GM23338 (cell line): ENCODE measurements around the gene VSIG10.

Source experiments
- CTCF ChIP-seq, 2 experiments: fragments of 200-600 bp in 1 of 2; sonication (generic) in 1 of 2; conservative IDR thresholded peaks; 2 replicates each; pipeline versions ENCODE4 v1.5.1 to v1.6.1; 2016 to 2017; ENCODE audit warnings: antibody characterized with exemption in 2 of 2, low read depth in 2 of 2, mild to moderate bottlenecking in 2 of 2, moderate library complexity in 1 of 2
- EZH2 ChIP-seq: fragments of 200-600 bp; sonication (generic); IDR thresholded peaks from one replicate; pipeline ENCODE4 v1.8.0; 2017; ENCODE audit warnings: antibody characterized with exemption, mild to moderate bottlenecking, low read depth; ENCODE audit not compliant: unreplicated experiment
- REST ChIP-seq: IDR thresholded peaks from one replicate; pipeline ENCODE4 v1.6.1; 2018; ENCODE audit warnings: antibody characterized with exemption; ENCODE audit not compliant: unreplicated experiment

- TF ChIP-seq REST (no peak), EZH2 (no peak), CTCF (conservative IDR thresholded peaks at IDR 0.05; ENCODE audit: low read depth in 2 of 2) (no peak)
These were observed 30.0 kb downstream of the VSIG10 start for GRCh38 chr12:118073768-118074167.
